Stimulated activated naive CD4-positive, alpha-beta T cell treated with Interleukin-2 at 50 U/mL for 16 hours (primary cell): ENCODE measurements around the gene TBX1.

ENCODE experiments used
- DNase-seq: peaks from one replicate; lab custom pipeline; 2025; lab: John Stamatoyannopoulos, UW

Gene TBX1

GRCh38 chr22:19815093-19815822, 54.7 kb downstream of the TBX1 start:
- no peak for DNase-seq

GRCh38 chr22:19815823-19816290, 55.3 kb downstream of the TBX1 start:
- no peak for DNase-seq

GRCh38 chr22:19816372-19817119, 56.0 kb downstream of the TBX1 start:
- no peak for DNase-seq
